ENCODE measurements around the gene KCNJ1.

GRCh38 chr11:128878455-128878854 is 11.4 kb upstream of the KCNJ1 start:
- no peak for TF ChIP-seq CTCF (conservative IDR thresholded peaks at IDR 0.05; ENCODE audit: low read length)
- TF ChIP-seq EZH2phosphoT487 (IDR thresholded peaks at IDR 0.05; ENCODE audit: borderline replicate concordance, low read depth, low read length): no peak
